ENCODE data around the gene KY. TPM values are rescaled to one million over a fixed set of nuclear protein-coding genes. Genes with fewer than 3 reads are reported as not detected.
A peak's percentile ranks its signal among the peaks of the same experiment; 100 is the strongest.

The KY gene
- total and polyA plus RNA-seq, 9 donors, result 34.2 to 81.8 (median 51.1) TPM

GRCh38 chr3:134677196-134677986 lies 26.6 kb upstream of the KY start:
- no peaks in the 10 kb centered on the region for H3K36me3 ChIP-seq (ENCODE audit: control insufficient read depth, insufficient read depth, low read length)
- DNase-seq, result peak; percentile 41
- H3K9me3 ChIP-seq (replicated peaks; ENCODE audit: control insufficient read depth, low read depth, low read length), result peaks cover 14% of the 10 kb centered on the region
- H3K4me3 ChIP-seq (ENCODE audit: low read length), result no peak overlapping the region
- H3K27me3 ChIP-seq (ENCODE audit: control insufficient read depth, insufficient read depth, low read length), result no peaks in the 10 kb centered on the region
- WGBS (ENCODE audit: insufficient coverage), result 54% methylated on average over 10 of the region's 11 CpGs
- H3K4me1 ChIP-seq (ENCODE audit: control insufficient read depth, insufficient read depth, low read length), result peaks cover 45% of the 10 kb centered on the region
- peak overlapping the region; percentile 61 for H3K27ac ChIP-seq (ENCODE audit: low read length)

DNA sequence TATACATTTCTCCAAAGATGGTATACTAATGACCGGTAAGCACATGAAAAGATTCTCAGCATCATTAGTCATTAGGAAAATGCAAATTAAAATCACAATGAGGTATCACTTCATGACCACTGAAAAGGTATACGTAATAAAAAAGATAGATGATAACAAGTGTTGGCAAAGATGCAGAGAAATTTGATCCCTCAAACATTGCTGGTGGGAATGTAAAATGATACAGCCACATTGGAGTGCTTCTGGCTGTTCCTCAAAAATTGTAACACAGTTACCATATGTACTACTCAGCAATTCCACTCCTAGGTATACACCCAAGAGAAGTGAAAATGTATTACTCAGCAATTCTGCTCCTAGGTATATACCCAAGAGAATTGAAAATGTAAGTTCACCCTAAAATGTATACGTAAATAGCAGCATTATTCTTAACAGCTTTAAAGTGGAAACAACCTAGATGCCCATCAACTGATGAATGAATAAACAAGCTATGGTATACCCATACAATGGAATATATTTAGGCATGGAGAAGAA lies 25.0 kb upstream of the KY start:
- Histone ChIP-seq H3K4me3 (ENCODE audit: low read length) (no peak overlapping the region), H3K27me3 (ENCODE audit: control insufficient read depth, insufficient read depth, low read length) (no peaks in the 10 kb centered on the region), H3K27ac (ENCODE audit: low read length) (no peak overlapping the region), H3K9me3 (replicated peaks; ENCODE audit: control insufficient read depth, low read depth, low read length) (peaks cover 14% of the 10 kb centered on the region), H3K4me1 (ENCODE audit: control insufficient read depth, insufficient read depth, low read length) (peaks cover 30% of the 10 kb centered on the region), H3K36me3 (ENCODE audit: control insufficient read depth, insufficient read depth, low read length) (no peaks in the 10 kb centered on the region)
- no peak for DNase-seq
- WGBS (ENCODE audit: insufficient coverage), result no CpG with 5 or more reads among the region's 3 CpGs

GRCh38 chr3:134672571-134672970 lies 21.7 kb upstream of the KY start:
- peaks cover 5% of the 10 kb centered on the region for H3K4me1 ChIP-seq (ENCODE audit: control insufficient read depth, insufficient read depth, low read length)
- H3K27ac ChIP-seq (ENCODE audit: low read length), result no peak overlapping the region
- H3K9me3 ChIP-seq (replicated peaks; ENCODE audit: control insufficient read depth, low read depth, low read length), result peaks cover 14% of the 10 kb centered on the region
- WGBS (ENCODE audit: insufficient coverage), result 96% methylated on average over 5 of the region's 5 CpGs
- no peaks in the 10 kb centered on the region for H3K36me3 ChIP-seq (ENCODE audit: control insufficient read depth, insufficient read depth, low read length)
- no peak overlapping the region for H3K4me3 ChIP-seq (ENCODE audit: low read length)
- no peak for DNase-seq
- peaks cover under 1% of the 10 kb centered on the region for H3K27me3 ChIP-seq (ENCODE audit: control insufficient read depth, insufficient read depth, low read length)

DNA sequence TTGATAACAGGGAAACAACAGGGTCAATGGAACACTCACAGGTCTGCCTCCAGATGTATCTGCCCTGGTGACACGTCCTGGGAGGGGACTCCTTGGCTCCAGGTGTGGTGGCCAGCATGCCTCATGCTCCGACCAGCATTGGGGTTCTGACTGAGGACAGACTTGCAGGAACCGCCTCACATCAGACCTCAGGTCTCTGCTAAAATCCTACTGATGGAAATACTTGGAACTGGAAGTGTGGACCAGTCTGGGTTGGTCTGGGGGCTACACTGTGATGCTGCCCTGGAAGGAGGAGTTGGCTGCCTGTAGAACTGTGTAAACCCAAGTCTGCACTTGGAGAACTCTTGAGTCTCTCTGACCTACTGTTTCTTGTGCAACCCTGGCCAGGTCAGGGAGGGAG lies 17.1 kb upstream of the KY start:
- no peak for DNase-seq
- 56% methylated on average over 2 of the region's 3 CpGs for WGBS (ENCODE audit: insufficient coverage)
- peaks cover 44% of the 10 kb centered on the region for H3K4me1 ChIP-seq (ENCODE audit: control insufficient read depth, insufficient read depth, low read length)
- H3K27ac ChIP-seq (ENCODE audit: low read length), result no peak overlapping the region
- no peaks in the 10 kb centered on the region for H3K36me3 ChIP-seq (ENCODE audit: control insufficient read depth, insufficient read depth, low read length)
- no peaks in the 10 kb centered on the region for H3K9me3 ChIP-seq (replicated peaks; ENCODE audit: control insufficient read depth, low read depth, low read length)
- peaks cover 2% of the 10 kb centered on the region for H3K27me3 ChIP-seq (ENCODE audit: control insufficient read depth, insufficient read depth, low read length)
- H3K4me3 ChIP-seq (ENCODE audit: low read length), result no peak overlapping the region

- Histone ChIP-seq H3K27ac (ENCODE audit: low read length) (no peak overlapping the region), H3K4me1 (ENCODE audit: control insufficient read depth, insufficient read depth, low read length) (peaks cover 49% of the 10 kb centered on the region), H3K4me3 (ENCODE audit: low read length) (no peak overlapping the region), H3K9me3 (replicated peaks; ENCODE audit: control insufficient read depth, low read depth, low read length) (no peaks in the 10 kb centered on the region), H3K27me3 (ENCODE audit: control insufficient read depth, insufficient read depth, low read length) (peaks cover 2% of the 10 kb centered on the region), H3K36me3 (ENCODE audit: control insufficient read depth, insufficient read depth, low read length) (no peaks in the 10 kb centered on the region)
- no peak for DNase-seq
- WGBS (ENCODE audit: insufficient coverage), result 88% methylated on average over 2 of the region's 3 CpGs
Measured at GRCh38 chr3:134667406-134667805, 16.6 kb upstream of the KY start.

- peaks cover 2% of the 10 kb centered on the region for H3K27me3 ChIP-seq (ENCODE audit: control insufficient read depth, insufficient read depth, low read length)
- H3K27ac ChIP-seq (ENCODE audit: low read length), result no peak overlapping the region
- no peak for DNase-seq
- no peak overlapping the region for H3K4me3 ChIP-seq (ENCODE audit: low read length)
- peaks cover 53% of the 10 kb centered on the region for H3K4me1 ChIP-seq (ENCODE audit: control insufficient read depth, insufficient read depth, low read length)
- 70% methylated on average over 6 of the region's 9 CpGs for WGBS (ENCODE audit: insufficient coverage)
- no peaks in the 10 kb centered on the region for H3K9me3 ChIP-seq (replicated peaks; ENCODE audit: control insufficient read depth, low read depth, low read length)
- no peaks in the 10 kb centered on the region for H3K36me3 ChIP-seq (ENCODE audit: control insufficient read depth, insufficient read depth, low read length)
Measured at GRCh38 chr3:134666885-134667284, 16.1 kb upstream of the KY start.

- peaks cover 2% of the 10 kb centered on the region for H3K27me3 ChIP-seq (ENCODE audit: control insufficient read depth, insufficient read depth, low read length)
- no peaks in the 10 kb centered on the region for H3K9me3 ChIP-seq (replicated peaks; ENCODE audit: control insufficient read depth, low read depth, low read length)
- H3K36me3 ChIP-seq (ENCODE audit: control insufficient read depth, insufficient read depth, low read length), result no peaks in the 10 kb centered on the region
- no peak for DNase-seq
- 50% methylated on average over 2 of the region's 4 CpGs for WGBS (ENCODE audit: insufficient coverage)
- H3K4me3 ChIP-seq (ENCODE audit: low read length), result no peak overlapping the region
- H3K4me1 ChIP-seq (ENCODE audit: control insufficient read depth, insufficient read depth, low read length), result peaks cover 55% of the 10 kb centered on the region
- no peak overlapping the region for H3K27ac ChIP-seq (ENCODE audit: low read length)
Measured at GRCh38 chr3:134666466-134666865, 15.6 kb upstream of the KY start.

GRCh38 chr3:134666052-134666451 lies 15.2 kb upstream of the KY start:
- Histone ChIP-seq H3K27me3 (ENCODE audit: control insufficient read depth, insufficient read depth, low read length) (peaks cover 2% of the 10 kb centered on the region), H3K9me3 (replicated peaks; ENCODE audit: control insufficient read depth, low read depth, low read length) (no peaks in the 10 kb centered on the region), H3K27ac (ENCODE audit: low read length) (no peak overlapping the region), H3K4me1 (ENCODE audit: control insufficient read depth, insufficient read depth, low read length) (peaks cover 55% of the 10 kb centered on the region), H3K36me3 (ENCODE audit: control insufficient read depth, insufficient read depth, low read length) (no peaks in the 10 kb centered on the region), H3K4me3 (ENCODE audit: low read length) (no peak overlapping the region)
- DNase-seq, result no peak
- 76% methylated on average over 5 of the region's 7 CpGs for WGBS (ENCODE audit: insufficient coverage)

DNA sequence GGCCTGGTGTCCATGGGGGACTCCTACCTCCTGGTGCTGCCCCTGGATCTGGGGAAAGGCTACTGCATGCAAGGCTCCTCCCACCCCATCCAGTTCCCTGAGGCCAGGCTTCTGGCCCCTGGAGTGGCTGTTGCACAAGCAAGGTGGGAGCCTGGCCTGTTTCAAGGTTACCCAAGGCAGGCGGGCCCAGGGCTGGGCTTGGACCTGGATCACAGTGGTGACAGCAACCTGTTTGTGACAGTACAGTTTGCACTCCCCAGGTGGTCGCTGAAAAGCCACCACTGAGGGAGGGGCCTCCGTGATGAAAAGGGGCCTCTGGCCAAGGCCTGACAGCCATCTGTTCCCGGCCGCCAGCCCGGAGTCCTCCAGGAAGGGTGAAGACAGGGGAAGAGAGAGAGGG lies 14.4 kb upstream of the KY start:
- Histone ChIP-seq H3K27me3 (ENCODE audit: control insufficient read depth, insufficient read depth, low read length) (peaks cover 2% of the 10 kb centered on the region), H3K9me3 (replicated peaks; ENCODE audit: control insufficient read depth, low read depth, low read length) (no peaks in the 10 kb centered on the region), H3K36me3 (ENCODE audit: control insufficient read depth, insufficient read depth, low read length) (no peaks in the 10 kb centered on the region), H3K4me3 (ENCODE audit: low read length) (no peak overlapping the region), H3K27ac (ENCODE audit: low read length) (peak overlapping the region; percentile 73), H3K4me1 (ENCODE audit: control insufficient read depth, insufficient read depth, low read length) (peaks cover 55% of the 10 kb centered on the region)
- DNase-seq, result no peak
- WGBS (ENCODE audit: insufficient coverage), result 51% methylated on average over 2 of the region's 6 CpGs

GRCh38 chr3:134663721-134664456 lies 13.1 kb upstream of the KY start:
- 62% methylated on average over 6 of the region's 7 CpGs for WGBS (ENCODE audit: insufficient coverage)
- H3K27ac ChIP-seq (ENCODE audit: low read length), result peak overlapping the region; percentile 88

More at GRCh38 chr3:134663721-134664456, 13.1 kb upstream of the KY start:
- Histone ChIP-seq H3K27me3 (ENCODE audit: control insufficient read depth, insufficient read depth, low read length) (peaks cover 2% of the 10 kb centered on the region), H3K4me1 (ENCODE audit: control insufficient read depth, insufficient read depth, low read length) (peaks cover 61% of the 10 kb centered on the region), H3K4me3 (ENCODE audit: low read length) (no peak overlapping the region), H3K36me3 (ENCODE audit: control insufficient read depth, insufficient read depth, low read length) (no peaks in the 10 kb centered on the region), H3K9me3 (replicated peaks; ENCODE audit: control insufficient read depth, low read depth, low read length) (no peaks in the 10 kb centered on the region)
- DNase-seq, result peak; percentile 91
